Pons (tissue), 1 donor: ENCODE measurements around the gene ITPRIPL2.

ENCODE experiments used
- DNase-seq: peaks from one replicate; pipeline ENCODE4 v3.0.0-alpha.2; 2016; ENCODE audit warnings: low spot score

ITPRIPL2 gene

GRCh38 chr16:19142939-19143598 lies 29.3 kb downstream of the ITPRIPL2 start:
- DNase-seq: no peak

- DNase-seq: no peak
Observed at GRCh38 chr16:19143599-19143956, 29.8 kb downstream of the ITPRIPL2 start.

- DNase-seq: no peak
Observed at GRCh38 chr16:19145010-19145409, 31.2 kb downstream of the ITPRIPL2 start.

- no peak for DNase-seq
Observed at GRCh38 chr16:19147126-19147525, 33.4 kb downstream of the ITPRIPL2 start.

- no peak for DNase-seq
Observed at GRCh38 chr16:19147627-19148026, 33.9 kb downstream of the ITPRIPL2 start.

- no peak for DNase-seq
Observed at GRCh38 chr16:19148189-19148588, 34.4 kb downstream of the ITPRIPL2 start.

- no peak for DNase-seq
Observed at GRCh38 chr16:19151310-19151709, 37.5 kb downstream of the ITPRIPL2 start.

GRCh38 chr16:19152042-19152441 lies 38.3 kb downstream of the ITPRIPL2 start:
- no peak for DNase-seq

- DNase-seq: no peak
Observed at GRCh38 chr16:19153876-19154275, 40.1 kb downstream of the ITPRIPL2 start.

GRCh38 chr16:19162085-19162484 lies 48.3 kb downstream of the ITPRIPL2 start:
- DNase-seq: no peak

- no peak for DNase-seq
Observed at GRCh38 chr16:19163215-19163614, 49.5 kb downstream of the ITPRIPL2 start.

- DNase-seq: no peak
Observed at GRCh38 chr16:19164285-19164684, 50.5 kb downstream of the ITPRIPL2 start.

- DNase-seq: no peak
Observed at GRCh38 chr16:19165101-19165500, 51.3 kb downstream of the ITPRIPL2 start.

- no peak for DNase-seq
Observed at GRCh38 chr16:19166500-19166899, 52.7 kb downstream of the ITPRIPL2 start.

- DNase-seq: peak; percentile 58
Observed at GRCh38 chr16:19167710-19168370, 54.1 kb downstream of the ITPRIPL2 start, which contains the start of gene SYT17. Gene SYT17 (plus strand): TSS chr16:19168240. CDS start chr16:19168647, 407 bp downstream.

- peak; percentile 55 for DNase-seq
Observed at GRCh38 chr16:19168371-19169081, 54.8 kb downstream of the ITPRIPL2 start.

GRCh38 chr16:19169082-19169639 lies 55.4 kb downstream of the ITPRIPL2 start:
- no peak for DNase-seq

GRCh38 chr16:19170043-19170655 lies 56.4 kb downstream of the ITPRIPL2 start:
- DNase-seq: no peak
